Stimulated activated CD8-positive, alpha-beta memory T cell treated with anti-CD3 and anti-CD28 coated beads, Interleukin-4, amount 100 ng/mL, for 4 hours (primary cell): Measurements from ENCODE around the gene POU2AF1.

ENCODE experiments used
- DNase-seq, 2 donors: peaks; one replicate each; pipeline ENCODE4 v3.0.0-alpha.2; 2020; ENCODE audit warnings: low read depth in 2 of 2, low spot score in 1 of 2

Gene POU2AF1, protein sequence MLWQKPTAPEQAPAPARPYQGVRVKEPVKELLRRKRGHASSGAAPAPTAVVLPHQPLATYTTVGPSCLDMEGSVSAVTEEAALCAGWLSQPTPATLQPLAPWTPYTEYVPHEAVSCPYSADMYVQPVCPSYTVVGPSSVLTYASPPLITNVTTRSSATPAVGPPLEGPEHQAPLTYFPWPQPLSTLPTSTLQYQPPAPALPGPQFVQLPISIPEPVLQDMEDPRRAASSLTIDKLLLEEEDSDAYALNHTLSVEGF

DNA sequence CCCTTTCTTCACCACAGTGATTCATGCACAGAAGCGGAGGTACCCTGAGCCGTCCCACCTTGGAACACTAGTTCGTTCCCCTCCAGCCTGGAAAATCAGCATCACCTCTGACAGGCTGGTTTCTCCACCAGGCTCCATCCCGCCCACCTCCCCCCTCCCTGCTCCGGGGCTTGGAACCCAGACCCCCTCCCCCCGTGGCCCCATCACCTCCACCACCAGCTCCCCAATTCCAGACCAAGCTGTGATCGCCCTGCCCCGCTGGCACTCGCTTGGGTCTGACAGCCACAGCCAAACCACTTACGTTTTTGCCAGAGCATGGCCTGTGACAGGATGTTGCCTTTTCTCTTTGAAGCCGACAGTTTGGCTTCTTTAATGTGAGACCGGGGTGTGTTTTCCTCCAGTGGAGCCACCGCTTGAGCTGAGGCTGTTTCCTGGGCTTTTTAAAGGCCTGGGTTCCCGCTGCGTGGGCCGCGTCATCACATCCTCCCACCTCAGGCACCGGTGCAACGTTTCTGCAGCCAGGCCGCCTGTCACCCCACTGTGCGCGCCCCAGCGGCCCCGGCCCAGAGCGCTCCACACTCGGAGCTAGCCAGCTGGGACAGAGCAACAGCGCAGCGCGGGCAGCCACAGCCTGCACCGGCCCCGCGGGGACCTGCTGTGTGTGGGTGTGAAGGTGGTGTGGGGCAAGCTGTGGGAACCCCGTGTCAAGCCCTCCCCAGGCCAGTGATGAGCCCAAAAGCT is at the start of gene POU2AF1:
Gene POU2AF1 (minus strand): TSS at position 415 of the 741 bp plus-strand sequence. CDS start 98 bp downstream, at position 317.
- DNase-seq, result peak; percentile 49 to 65

DNA sequence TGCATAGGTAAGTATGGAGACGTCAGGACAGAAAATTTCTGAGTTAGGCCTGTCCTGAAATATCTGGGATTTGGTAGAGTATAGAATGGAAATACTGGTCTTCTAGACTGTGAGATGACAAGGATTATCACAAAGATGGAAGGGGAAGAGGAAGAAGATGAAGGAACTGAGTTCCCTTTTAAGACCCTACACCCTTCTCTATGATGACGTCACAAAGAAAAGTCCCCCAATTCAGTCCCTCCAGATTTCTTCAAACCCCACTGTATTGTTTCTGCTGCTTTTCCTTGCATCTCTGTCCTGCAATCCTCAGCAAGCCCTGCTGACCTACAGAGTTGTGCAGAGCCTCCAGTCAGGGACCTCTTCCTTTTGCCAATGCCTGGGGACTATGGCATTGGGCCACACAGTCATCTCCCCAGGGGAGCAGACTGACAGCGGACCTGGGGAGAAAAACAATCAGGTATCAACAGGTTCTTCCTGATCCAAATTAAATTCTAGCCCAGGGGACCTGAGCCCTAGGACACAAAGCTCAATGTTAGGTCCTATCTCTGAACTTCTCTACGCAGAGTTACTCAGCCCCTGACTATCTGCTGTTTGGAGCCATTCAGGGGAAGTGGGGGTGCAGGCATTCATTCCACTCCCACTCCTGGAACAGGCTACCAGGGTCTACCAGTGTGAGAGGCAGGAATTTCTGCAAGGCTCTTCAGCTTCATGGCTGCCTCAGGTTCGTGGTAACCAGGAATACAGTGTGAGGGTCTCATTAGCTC is 49.2 kb upstream of the POU2AF1 start:
- no peak for DNase-seq

DNA sequence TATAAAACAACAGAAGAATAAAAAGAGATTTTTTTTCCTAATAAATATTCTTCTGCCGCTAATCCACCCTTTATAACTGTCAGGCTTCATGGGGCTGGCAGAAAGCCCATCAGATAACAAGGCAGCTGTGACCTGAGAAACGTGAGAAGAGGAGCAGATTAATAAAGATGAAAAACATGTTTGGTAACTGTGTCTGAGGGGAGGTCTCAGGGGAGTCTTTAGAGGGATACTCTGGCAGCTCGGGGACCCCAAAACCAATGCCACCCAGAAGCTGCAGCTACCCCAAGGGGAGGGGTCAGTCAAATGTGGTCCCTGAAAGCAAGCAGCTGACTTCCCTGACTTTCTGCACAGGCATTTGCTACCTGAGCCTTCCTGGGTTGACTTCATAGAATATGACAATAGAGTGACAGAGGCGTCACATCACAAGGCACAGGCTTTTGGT is 48.4 kb upstream of the POU2AF1 start:
- no peak for DNase-seq

DNA sequence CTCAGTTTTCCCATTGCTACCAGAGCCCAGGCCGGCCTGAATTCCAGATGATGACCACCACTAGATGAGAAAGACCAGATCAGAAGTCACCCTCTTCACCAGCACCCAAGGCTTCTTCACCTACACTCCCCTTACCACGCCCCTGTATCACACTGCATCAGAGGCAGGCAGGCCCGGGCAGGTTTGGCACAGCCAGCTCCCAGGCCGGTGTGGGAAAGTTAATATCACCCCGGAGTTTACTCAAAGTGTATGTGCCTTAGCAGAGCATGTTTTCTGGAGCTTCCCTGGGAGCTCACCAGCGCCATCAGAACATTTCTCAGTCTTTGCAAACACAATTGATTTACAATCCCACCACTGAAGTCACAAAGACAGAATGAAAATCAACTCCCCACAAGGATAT is 47.5 kb upstream of the POU2AF1 start:
- DNase-seq, result no peak

DNA sequence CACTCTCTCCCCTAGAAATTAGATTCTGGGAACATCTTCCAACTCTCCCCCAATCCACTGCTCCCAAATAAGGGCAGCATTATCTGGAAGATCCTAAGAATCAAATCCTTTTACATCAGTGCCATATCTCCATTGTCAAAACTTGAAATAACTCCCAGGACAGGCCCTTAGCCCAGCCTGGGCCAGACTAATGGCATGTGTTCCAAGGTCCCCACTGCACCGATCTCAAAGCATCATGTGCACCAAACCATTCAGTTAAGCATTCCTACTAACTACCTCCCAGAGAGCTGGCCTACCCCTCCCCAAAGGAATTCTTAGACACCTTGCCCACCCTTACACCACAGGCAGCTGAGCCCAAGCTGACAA is 44.2 kb upstream of the POU2AF1 start:
- no peak for DNase-seq

DNA sequence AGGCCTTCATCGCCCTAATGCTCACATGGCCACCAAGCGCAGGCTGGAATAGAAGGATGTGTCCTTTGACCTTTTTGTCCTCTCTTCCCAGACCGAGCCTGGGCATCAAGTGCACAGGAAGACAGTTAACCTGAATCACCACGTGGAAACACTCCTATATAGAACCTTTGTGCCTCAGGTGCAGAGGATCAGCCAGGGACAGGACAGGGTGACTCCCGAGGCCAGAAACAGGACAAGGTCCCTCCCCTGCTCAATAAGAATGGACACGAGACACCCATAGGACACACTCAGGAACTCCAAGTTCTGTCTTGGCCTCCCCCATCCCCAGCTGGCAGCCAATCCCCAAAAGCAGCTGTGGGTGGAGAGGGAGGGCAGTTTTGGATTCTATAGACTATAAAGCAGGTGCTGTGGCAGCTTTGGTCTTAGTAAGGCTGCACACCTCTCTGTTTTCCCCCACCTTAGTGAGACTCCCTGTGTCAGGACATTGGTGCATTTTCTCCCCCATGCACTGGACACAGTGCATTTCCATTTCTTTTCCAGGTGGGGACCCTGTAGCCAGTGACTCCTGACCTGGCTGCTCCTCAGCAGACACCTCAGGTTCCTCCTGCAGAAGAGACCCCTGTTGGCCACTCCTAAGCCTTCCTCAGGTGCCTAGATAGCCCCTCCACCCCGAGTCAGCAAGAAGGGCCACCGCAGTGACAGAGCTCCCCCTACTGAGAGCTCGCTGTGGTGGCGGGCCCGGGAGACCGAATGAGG is 43.6 kb upstream of the POU2AF1 start:
- DNase-seq, result peak; percentile 12 to 33

DNA sequence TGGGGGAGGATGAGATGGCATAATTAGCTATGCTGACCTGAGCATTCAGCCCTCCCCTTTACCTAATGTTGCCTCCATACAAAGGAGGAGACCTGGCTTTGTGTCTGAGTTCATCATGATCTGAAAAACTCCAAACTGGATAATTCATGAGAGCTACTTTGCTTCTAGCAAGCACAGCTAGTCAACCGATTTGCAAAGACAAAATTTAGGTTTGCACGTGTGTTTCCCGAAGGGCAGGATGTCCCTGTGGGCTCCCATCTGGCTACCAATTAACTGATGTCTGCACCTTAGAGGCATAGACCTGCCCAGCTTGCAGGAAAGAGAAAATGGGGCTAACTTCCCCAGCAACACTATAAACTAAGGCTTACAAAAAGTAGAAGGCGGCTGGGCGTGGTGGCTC is 42.2 kb upstream of the POU2AF1 start:
- no peak for DNase-seq

DNA sequence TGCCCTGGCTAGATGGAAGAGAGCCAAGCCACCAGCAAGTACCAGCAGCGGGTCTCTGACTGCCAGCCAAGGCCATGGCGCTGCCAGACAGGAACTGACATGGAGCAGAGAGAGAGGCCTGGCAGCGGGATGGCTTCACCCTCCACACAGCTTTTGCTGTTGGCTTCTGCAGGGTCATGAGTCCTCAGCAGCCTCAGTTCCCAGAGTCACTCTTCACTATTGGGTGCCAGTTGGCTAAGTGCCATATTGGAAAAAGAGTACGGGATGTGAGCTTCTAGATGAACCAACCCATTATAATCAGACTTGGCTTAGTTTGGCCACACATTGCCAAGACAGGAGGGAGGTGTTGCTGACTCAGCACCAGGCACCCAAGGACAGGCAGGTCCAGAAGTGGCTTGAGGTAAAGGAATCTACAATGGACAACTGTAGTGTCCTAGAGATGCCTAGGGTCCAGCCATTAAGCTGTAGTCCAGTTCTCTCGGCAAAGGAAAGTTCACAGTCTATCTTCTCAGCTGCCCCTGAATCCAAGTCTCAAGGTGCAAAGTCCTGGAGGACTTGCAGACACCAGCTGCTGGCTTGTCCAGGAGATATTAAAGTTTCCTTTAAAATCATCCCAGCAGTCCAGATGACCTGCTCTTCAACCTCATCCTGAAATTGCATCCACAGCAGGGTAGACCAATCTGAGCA is 40.7 kb upstream of the POU2AF1 start:
- no peak for DNase-seq

DNA sequence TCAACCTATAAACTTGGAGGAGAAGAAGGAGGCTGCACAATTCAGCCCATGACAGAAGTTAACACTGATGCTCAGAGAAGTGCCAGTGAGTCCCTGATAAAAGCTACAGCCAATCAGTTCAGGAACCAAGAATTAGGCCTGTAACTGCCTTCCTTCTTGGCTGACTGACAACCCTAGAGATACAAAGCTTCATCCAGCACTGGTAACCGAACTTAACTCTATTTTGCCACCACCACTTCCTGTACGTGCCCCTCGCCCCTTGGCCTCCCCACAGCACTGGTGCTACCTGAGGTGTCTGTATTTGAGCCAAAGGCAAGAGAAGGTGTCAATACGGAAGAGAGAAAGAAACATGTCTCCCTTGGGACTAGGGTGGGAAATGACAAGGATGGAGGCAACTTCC is 40.1 kb upstream of the POU2AF1 start:
- no peak for DNase-seq

DNA sequence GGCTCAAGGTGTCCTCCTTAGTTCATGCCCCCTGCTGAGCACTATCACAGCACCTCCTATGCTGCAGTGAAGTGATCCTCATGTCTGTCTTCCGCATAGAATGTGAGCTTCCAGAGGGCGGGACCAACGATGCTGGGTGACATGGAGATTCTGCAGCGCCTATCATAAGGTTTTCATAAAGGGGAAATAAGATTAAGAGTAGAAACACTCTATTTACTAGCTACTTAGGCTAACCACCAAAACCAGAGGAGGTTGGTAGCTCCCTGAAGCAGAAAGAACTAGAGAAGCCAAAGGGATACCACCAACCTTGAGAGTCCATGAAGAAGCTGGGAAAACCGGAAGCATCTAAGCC is 39.3 kb upstream of the POU2AF1 start:
- no peak for DNase-seq

DNA sequence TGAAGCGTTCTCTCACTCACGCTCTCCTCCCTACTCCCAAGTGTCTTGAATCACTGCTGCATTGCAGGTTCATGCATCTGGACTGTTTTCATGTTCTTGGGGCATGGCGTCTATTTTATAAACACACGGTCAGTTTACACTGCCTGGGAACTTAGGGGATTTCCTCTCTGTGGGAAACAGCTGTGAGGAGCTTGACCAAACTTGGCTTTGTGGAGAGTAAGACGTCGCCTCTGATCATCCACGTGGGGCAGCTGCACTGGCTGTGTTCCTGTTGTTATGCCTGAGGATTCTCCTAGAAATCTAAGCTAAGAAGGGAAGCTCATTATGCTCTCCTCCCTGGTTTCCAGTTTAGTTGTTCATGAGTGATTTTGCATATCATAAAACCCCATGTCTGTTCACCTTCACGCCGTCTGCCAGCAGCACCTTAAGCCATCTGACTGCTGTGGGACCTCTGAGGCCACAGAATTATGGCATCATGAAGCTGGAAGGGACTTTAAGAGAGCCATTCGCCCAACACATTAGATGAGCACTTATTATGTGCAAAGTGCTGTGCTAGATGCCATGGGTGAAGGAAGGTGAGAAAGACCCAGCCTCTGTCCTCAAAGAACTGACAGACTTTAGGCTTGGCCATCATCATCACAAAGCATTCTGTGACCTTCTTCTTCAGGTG is 38.8 kb upstream of the POU2AF1 start:
- DNase-seq, result no peak

DNA sequence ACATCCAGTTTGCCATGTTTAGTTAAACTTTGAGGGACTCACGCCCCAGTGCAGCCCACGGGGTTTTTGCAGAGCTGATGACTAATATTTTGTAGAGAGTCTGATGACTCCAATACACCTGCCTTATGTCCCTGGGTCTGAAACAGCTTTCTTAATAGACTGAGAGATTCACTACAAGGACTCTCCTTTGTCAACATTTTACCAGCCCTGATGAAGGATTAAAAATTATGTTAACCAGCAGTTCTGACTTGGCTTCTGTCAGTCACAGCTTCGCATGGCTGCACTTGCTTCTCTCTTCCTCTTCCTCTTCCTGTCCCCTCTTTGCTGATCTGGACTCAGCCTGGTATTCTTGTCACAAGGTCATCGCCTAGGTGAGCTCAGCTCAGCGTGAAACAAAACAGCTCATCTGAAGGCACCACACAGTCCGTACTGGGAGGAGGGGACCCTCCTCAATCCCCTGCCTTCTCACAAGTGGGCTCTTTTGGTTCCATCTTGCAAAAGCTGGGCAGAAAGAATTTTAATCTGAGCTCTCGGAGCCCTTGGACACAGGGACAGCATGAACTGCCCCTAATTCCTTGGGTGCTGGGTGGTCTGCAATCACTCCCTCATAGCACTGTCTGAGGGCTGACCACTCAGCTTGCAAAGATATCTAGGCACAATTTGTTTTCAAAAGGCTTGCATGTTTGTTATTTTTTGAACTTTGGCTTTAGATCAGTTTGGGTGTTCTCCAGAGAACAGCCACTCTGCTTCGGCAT is 38.1 kb upstream of the POU2AF1 start:
- DNase-seq, result no peak

DNA sequence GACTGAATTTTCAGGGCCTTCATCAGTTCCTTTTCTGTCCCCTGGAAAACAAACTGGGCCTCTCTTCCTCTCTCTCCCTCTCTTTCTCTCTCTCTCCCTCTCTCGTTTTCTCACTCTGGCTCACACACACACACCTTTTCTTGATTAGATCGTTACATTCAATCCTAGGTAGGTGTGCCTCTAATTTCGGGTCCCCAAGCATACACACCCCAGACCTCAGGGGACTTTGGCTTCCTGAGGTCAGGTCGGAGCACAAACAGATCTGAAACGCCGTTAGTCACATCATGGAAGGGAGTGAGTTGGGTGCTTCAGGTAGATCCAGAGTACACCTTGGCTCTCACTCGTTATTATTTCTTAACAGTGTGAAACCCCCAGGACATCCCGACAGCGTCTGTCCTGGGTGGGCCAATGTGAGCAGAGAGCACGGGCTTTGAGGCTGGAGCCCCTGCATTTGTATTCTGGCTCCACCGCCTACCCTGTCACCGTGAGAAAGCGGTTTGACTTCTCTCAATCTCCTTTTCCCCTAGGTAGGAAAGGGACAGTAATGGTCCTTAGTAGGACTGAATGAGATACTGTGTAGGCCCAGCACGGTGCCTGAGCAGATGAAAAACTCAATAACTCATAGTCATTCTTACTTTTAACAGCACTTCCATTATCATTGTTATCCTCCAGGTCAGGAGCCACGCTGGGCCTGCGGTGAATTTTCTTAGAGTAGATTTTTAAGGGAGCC is 37.3 kb upstream of the POU2AF1 start:
- no peak for DNase-seq

DNA sequence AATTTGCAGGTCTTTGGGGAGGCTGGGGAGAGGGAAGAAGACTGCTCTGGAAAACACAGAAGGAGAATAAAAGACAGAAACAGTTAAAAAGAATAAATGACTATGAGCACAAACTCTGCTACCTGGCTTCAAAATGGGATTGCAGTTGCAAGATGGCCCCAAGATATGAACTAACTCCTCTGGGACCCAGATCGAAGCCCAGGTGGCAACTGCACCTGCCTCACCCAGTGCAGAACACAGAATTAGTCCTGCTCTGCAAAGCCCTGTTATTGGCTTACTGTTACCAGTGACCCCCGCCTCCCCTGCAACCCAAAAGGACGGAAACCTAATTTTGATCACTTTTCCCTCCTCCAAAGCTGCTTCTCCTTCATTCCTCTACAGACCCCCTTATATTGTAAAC is 35.9 kb upstream of the POU2AF1 start:
- no peak for DNase-seq

DNA sequence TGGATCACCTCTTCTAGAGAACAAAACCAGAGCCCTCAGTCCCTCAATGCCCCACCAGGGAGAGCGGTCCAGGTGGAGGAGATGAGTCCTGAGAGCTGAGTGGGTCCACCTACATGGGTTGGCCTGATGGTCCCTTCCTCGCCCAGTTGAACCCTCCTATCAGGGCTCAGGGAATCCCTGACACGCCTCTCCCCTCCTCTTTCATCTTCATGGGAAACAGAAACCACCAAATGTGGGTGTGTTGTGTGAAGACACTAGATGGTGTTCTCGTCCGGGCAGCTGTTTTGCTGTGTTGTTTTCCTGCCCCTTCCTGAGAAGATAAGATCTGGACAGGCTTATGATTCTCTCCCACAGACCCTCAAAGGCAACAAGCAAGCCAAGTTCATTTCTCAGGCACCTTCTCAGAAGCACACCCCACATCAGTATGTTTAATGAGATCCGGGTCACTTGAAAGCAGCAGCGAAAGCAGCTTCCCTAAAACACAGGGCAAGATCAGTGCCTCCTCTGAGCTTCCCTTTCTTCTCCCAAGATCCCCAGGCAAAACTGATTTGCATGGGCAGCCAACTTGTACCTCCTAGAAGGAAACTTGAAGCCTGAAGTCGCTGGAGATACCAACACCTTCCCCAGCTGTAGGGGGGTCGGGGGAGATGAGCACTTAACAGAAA is 35.3 kb upstream of the POU2AF1 start:
- DNase-seq, result no peak

DNA sequence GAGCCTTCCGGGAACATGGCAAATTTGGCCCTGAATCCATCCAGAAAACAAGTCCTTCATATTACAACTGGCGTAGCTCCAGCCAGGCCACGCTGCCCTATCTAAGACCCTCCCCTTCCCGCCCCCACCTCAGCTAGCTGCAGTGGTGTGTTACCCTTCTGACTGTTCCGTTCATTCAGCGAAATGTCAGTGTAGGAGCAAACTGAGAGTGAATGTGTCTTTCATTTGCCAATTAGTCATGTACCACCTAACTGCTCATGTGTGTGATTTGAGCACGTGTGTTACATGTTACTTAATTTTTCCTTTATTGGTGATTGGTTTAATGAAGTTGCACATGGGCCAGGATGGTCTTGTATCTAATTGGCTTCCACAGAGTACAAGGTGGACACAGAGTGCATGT is 34.8 kb upstream of the POU2AF1 start:
- no peak for DNase-seq

DNA sequence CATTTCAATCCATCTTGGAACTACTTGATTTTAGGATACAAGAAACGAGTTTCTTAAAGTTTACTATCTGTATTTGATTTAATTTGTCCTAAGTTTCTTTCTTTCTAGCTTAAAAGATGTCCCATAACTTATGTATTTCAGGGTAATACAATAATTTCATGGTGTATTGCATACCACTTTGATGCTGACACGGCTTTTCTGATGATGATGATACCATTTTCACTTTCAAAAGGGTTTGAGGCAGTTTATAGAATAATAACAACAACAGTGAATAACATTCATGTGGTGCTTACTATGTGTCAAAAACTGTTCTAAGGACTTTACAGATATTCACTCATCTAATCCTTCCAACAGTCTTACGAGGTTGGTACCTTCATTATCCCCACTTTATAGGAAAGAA is 33.2 kb upstream of the POU2AF1 start:
- DNase-seq, result no peak

DNA sequence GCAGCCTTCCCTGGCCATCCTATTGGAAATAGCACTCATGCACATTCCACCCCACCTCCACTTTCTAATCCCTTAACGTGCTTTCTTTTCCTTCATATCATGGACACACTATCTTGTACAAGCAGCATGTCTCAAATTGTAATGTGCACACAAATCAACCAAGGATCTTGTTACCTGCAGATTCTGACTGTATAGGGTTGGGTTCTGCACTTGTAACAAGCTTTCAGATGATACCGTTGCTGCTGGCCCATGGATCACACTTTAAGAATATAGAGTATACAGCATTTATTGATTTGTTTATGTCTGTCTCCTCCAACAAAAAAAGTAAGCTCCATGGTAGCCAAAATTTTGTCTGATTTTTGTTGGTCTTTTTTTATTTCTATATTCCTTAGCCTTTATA is 32.4 kb upstream of the POU2AF1 start:
- no peak for DNase-seq
